HepG2 (cell line): Measurements from ENCODE around the gene ZNF282. TPM values are rescaled to one million over a fixed set of nuclear protein-coding genes. Genes with fewer than 3 reads are reported as not detected.

Experiments used
- CENPT ChIP-seq: sonication (generic); formaldehyde crosslinking; IDR thresholded peaks from 2 replicates; pipeline ENCODE4 v1.8.0; 2022; ENCODE audit warnings: low read depth, mild to moderate bottlenecking, moderate library complexity, missing genetic modification reagents
- HINFP ChIP-seq: sonication (generic); formaldehyde crosslinking; IDR thresholded peaks from 2 replicates; pipeline ENCODE4 v1.4.0; 2020; ENCODE audit warnings: low read depth, mild to moderate bottlenecking, missing genetic modification reagents
- HOXA9 ChIP-seq: sonication (generic); formaldehyde crosslinking; IDR thresholded peaks from 2 replicates; pipeline ENCODE4 v1.8.1; 2022; ENCODE audit warnings: missing genetic modification reagents, mild to moderate bottlenecking, moderate library complexity, borderline replicate concordance
- MXD4 ChIP-seq: IDR thresholded peaks from 2 replicates; pipeline ENCODE4 v1.6.1; 2016; ENCODE audit warnings: mild to moderate bottlenecking, missing biosample characterization, missing genetic modification reagents
- PCBP1 ChIP-seq: fragments of 200-400 bp; formaldehyde crosslinking; IDR thresholded peaks from 2 replicates; pipeline ENCODE4 v1.6.1; 2017; ENCODE audit warnings: mild to moderate bottlenecking, low read depth, low read length, borderline replicate concordance
- POLR2AphosphoS5 ChIP-seq: IDR thresholded peaks from 2 replicates; pipeline ENCODE4 v1.6.1; 2012; ENCODE audit warnings: low read depth, low read length
- RBAK ChIP-seq: sonication (generic); formaldehyde crosslinking; IDR thresholded peaks from 2 replicates; pipeline ENCODE4 v1.5.1; 2020; ENCODE audit warnings: mild to moderate bottlenecking, missing genetic modification reagents
- SSRP1 ChIP-seq: IDR thresholded peaks from 2 replicates; pipeline ENCODE4 v1.6.1; 2016; ENCODE audit warnings: control low read depth
- YY1 ChIP-seq: IDR thresholded peaks from 2 replicates; pipeline ENCODE4 v1.6.1; 2011; ENCODE audit warnings: low read length, low read depth, moderate library complexity, mild to moderate bottlenecking; ENCODE audit not compliant: insufficient read depth, insufficient replicate concordance
- ZNF12 ChIP-seq: sonication (generic); formaldehyde crosslinking; IDR thresholded peaks from 2 replicates; pipeline ENCODE4 v1.5.0; 2020; ENCODE audit warnings: missing genetic modification reagents
- ZNF3 ChIP-seq: IDR thresholded peaks from 2 replicates; pipeline ENCODE4 v1.7.0; 2017; ENCODE audit warnings: inconsistent platforms
- ZNF354B ChIP-seq: sonication (generic); formaldehyde crosslinking; IDR thresholded peaks from 2 replicates; pipeline ENCODE4 v1.8.0; 2022; ENCODE audit warnings: mild to moderate bottlenecking, missing genetic modification reagents
- ZNF460 ChIP-seq: sonication (generic); formaldehyde crosslinking; IDR thresholded peaks from 2 replicates; pipeline ENCODE4 v1.5.1; 2020; ENCODE audit warnings: missing genetic modification reagents, mild to moderate bottlenecking, borderline replicate concordance
- ZNF547 ChIP-seq: sonication (generic); formaldehyde crosslinking; IDR thresholded peaks from 2 replicates; pipeline ENCODE4 v1.5.1; 2020; ENCODE audit warnings: mild to moderate bottlenecking, missing genetic modification reagents
- ZNF737 ChIP-seq: sonication (generic); formaldehyde crosslinking; IDR thresholded peaks from 2 replicates; pipeline ENCODE4 v1.5.0; 2020; ENCODE audit warnings: missing genetic modification reagents, mild to moderate bottlenecking, borderline replicate concordance
- ZZZ3 ChIP-seq: sonication (generic); formaldehyde crosslinking; IDR thresholded peaks from 2 replicates; pipeline ENCODE4 v1.4.0; 2020; ENCODE audit warnings: missing genetic modification reagents, mild to moderate bottlenecking, borderline replicate concordance
- polyA plus RNA-seq, 8 experiments: library from polyadenylated mRNA; depleted of rRNA in 3 of 8; stranded (reverse) in 7 of 8; unstranded in 1 of 8; fragments of >200 nt; fragmentation: Illumina TruSeq in 4 of 8; extraction: Trizol in 4 of 8; gene quantifications; 2 replicates each; pipeline versions ENCODE4 v1.2.1 to v1.2.3, GENCODE V29; 2011 to 2016; ENCODE audit warnings: low read depth in 4 of 8, missing spikeins in 1 of 8, mixed read lengths in 1 of 8; ENCODE audit not compliant: insufficient read depth in 1 of 8
- total RNA-seq, 5 experiments: library from RNA; depleted of rRNA; stranded (reverse); fragments of >200 nt; fragmentation: Illumina TruSeq; extraction: Trizol; gene quantifications; 2 replicates each; pipeline ENCODE4 v1.2.3, GENCODE V29; 2016; ENCODE audit warnings: low read depth in 1 of 5
- TF ChIP-seq, protein P1 (sequence below): sonication (generic); formaldehyde crosslinking; IDR thresholded peaks from 2 replicates; pipeline ENCODE4 v1.4.0; 2020; ENCODE audit warnings: mild to moderate bottlenecking, missing genetic modification reagents, borderline replicate concordance
- TF ChIP-seq, protein P2 (sequence below): sonication (generic); formaldehyde crosslinking; IDR thresholded peaks from 2 replicates; pipeline ENCODE4 v1.8.1; 2023; ENCODE audit warnings: mild to moderate bottlenecking, missing genetic modification reagents
- TF ChIP-seq, protein P3 (sequence below), 2 experiments: sonication (generic) in 1 of 2; formaldehyde crosslinking in 1 of 2; IDR thresholded peaks; 2 replicates each; pipeline versions ENCODE4 v1.6.1 to v1.9.0; 2014 to 2022; ENCODE audit warnings: antibody characterized with exemption in 1 of 2, borderline replicate concordance in 1 of 2, inconsistent platforms in 1 of 2, low read depth in 1 of 2, missing genetic modification reagents in 1 of 2

Gene ZNF282
- total and polyA plus RNA-seq, 2 of the 13 experiments (the other 11 are each of a cell fraction or from before 2014, with no cell fraction given): 9.1 to 20.9 TPM

DNA sequence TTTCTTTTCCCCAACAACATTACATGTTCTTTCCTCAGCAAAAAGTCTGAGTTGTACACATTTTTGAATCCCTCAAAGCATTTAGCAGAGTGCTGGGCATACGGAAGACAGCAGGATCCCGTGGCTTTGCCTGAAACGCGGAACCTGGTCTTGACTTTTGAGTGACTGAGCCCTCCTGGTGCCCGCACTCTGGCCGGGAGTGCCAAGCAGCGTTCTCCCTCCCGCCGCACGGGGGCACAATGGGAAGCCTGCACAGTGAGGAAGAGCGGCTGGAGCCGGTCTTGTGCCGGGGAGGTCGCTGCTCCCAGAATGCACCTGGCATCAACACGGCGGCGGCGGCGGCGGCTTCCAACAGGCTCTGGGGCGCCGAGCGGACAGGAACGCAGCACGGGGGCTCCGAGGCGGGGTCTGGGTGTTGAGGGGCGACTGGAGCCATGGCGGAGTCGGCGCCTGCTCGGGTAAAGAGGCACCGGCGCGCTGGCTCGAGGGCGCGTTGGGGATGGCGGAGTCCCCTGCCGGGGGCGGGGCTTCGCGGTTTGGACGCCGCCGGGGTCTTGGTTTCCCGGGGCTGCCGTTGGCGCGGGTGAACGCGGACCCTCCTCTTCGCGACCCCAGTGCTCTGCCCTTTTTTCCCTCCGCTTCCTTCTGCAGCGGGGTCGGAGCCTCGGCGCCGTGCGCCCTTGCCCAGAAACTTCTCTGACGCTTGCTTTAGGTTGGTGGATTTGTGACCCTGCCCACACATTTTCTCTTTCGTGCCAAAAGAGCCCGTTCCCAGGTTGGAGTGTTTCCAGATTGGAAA lies 44.2 kb downstream of the ZNF282 start, which contains the start of gene ZNF212 (continued):
- TF ChIP-seq, protein P1, sequence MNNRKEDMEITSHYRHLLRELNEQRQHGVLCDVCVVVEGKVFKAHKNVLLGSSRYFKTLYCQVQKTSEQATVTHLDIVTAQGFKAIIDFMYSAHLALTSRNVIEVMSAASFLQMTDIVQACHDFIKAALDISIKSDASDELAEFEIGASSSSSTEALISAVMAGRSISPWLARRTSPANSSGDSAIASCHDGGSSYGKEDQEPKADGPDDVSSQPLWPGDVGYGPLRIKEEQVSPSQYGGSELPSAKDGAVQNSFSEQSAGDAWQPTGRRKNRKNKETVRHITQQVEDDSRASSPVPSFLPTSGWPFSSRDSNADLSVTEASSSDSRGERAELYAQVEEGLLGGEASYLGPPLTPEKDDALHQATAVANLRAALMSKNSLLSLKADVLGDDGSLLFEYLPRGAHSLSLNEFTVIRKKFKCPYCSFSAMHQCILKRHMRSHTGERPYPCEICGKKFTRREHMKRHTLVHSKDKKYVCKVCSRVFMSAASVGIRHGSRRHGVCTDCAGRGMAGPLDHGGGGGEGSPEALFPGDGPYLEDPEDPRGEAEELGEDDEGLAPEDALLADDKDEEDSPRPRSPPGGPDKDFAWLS: no peak
- no peak for TF ChIP-seq PCBP1
- no peak for TF ChIP-seq RBAK (CRISPR knock-in tag)
- TF ChIP-seq ZNF547 (CRISPR knock-in tag): peak; percentile 86; the same call in 1 of the 2 replicates
- TF ChIP-seq ZNF737 (CRISPR knock-in tag): no peak
- TF ChIP-seq ZNF354B (CRISPR knock-in tag): no peak
- no peak for TF ChIP-seq HOXA9 (CRISPR knock-in tag)
- TF ChIP-seq, protein P2, sequence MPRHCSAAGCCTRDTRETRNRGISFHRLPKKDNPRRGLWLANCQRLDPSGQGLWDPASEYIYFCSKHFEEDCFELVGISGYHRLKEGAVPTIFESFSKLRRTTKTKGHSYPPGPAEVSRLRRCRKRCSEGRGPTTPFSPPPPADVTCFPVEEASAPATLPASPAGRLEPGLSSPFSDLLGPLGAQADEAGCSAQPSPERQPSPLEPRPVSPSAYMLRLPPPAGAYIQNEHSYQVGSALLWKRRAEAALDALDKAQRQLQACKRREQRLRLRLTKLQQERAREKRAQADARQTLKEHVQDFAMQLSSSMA: no peak; the same call in 1 of the 2 replicates
- TF ChIP-seq CENPT: no peak
- TF ChIP-seq SSRP1: no peak
- TF ChIP-seq, protein P3, sequence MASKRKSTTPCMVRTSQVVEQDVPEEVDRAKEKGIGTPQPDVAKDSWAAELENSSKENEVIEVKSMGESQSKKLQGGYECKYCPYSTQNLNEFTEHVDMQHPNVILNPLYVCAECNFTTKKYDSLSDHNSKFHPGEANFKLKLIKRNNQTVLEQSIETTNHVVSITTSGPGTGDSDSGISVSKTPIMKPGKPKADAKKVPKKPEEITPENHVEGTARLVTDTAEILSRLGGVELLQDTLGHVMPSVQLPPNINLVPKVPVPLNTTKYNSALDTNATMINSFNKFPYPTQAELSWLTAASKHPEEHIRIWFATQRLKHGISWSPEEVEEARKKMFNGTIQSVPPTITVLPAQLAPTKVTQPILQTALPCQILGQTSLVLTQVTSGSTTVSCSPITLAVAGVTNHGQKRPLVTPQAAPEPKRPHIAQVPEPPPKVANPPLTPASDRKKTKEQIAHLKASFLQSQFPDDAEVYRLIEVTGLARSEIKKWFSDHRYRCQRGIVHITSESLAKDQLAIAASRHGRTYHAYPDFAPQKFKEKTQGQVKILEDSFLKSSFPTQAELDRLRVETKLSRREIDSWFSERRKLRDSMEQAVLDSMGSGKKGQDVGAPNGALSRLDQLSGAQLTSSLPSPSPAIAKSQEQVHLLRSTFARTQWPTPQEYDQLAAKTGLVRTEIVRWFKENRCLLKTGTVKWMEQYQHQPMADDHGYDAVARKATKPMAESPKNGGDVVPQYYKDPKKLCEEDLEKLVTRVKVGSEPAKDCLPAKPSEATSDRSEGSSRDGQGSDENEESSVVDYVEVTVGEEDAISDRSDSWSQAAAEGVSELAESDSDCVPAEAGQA (IDR thresholded peaks at IDR 0.05; ENCODE audit: low read depth): peak; percentile 86
- TF ChIP-seq, protein P3 (CRISPR knock-in tag; IDR thresholded peaks at IDR 0.05; ENCODE audit: borderline replicate concordance): no peak
- no peak for TF ChIP-seq ZNF460
- peak; percentile 57 for TF ChIP-seq POLR2AphosphoS5
- no peak; the same call in 1 of the 2 replicates for TF ChIP-seq ZZZ3 (CRISPR knock-in tag)
- TF ChIP-seq MXD4 (CRISPR knock-in tag): peak; percentile 89
- 0 out of 2 replicates have a peak, but pooled peaks have one; percentile 47 for TF ChIP-seq HINFP (CRISPR knock-in tag)
- 0 out of 2 replicates have a peak, but pooled peaks have one; percentile 22 for TF ChIP-seq ZNF12
- peak; percentile 79 for TF ChIP-seq YY1
- TF ChIP-seq ZNF3 (CRISPR knock-in tag): no peak
